Activated T-cell treated with anti-CD3 and anti-CD28 coated beads for 24 hours (primary cell): ENCODE data around the gene SRGAP3.
A peak's percentile ranks its signal among the peaks of the same experiment; 100 is the strongest.

Source experiments
- DNase-seq: peaks from one replicate; pipeline ENCODE4 v3.0.0-alpha.2; 2020; ENCODE audit warnings: low read depth

The SRGAP3 gene

DNA sequence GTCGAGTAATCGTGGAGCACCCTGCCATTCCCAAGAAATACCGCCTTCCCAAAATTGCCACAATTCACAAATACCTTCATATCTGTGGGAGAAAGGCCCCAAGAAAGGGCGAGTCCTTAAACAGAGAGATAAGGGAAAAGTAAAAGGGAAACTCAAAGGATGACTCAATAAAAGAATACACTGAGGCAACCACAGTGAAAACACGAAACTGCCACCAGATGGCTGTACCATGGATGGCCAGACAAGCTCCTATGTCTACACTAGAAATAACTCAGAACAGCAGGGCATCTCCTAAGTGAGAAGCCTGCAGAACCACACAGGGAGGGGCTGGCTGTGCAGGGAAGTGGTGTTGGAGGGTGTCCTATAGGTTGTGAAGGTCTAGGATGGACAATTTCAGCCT is 25.0 kb downstream of the SRGAP3 start:
- DNase-seq = peak; percentile 5

DNA sequence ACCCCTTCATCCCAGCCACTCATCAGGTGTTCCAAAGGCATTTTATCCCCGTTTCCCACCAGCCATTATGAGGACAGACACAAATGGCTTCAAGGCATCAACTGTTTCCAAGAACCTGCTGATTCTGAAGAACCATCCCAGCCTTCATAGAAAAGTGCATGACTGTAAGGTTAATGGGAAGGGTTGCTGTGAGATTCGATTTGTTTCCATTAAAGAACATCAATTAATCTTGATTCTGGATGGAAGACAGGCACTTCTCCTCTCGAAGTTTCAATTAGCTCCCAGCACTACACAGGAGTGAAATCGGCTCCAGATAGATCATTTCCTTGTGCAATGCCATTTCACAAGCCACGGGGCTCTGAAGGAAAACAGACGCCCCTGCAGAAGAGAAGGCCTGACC is 25.8 kb downstream of the SRGAP3 start:
- DNase-seq = no peak

DNA sequence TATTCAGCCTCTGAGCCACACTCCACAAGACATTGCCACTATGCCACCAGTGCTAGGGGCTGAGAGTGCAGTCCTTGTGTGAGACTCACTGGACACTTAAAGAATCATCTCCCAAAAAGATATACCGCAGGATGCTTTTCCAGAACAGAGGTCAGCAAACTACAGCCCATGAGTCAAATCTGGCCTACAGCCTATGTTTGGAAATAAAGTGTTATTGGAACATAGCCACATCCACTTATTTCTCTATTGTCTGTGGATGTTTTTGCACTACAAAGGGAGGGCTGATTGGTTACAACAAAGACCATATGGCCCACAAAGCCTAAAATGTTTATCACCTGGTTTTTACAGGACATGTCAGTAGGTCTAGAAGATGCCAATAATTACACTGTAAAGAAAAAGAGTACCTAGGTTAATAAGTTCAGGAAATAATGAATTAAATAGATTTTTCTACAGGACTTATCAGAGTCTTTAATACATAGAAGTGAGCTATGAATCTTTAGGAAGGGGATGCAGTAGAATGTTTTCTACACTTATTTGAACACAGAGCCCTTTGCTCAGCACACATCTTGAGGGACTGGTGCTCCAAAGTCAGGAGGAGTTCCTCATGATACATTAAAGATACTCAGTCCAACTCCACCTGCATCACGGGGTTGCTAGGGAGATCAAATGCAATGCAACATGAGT is 26.3 kb downstream of the SRGAP3 start:
- DNase-seq = no peak

DNA sequence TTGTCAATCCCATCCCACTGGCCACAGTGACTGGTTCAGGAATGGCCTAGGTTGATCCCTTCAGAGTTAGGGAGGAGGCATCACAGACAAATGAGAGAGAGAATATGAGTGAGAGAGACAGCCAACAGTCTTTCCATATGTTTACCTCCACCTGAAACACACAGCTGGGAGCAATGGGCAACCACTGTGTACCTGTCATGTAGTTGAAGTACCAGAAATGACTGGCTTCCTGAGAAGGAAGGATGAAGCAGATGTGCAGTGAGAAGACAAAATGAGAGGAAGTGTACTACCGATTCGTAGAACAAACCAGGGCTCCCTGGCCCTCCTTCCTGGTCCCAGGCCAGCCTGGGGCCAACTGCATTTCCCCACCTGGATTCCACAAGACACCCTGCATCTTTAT is 27.4 kb downstream of the SRGAP3 start:
- DNase-seq = no peak

DNA sequence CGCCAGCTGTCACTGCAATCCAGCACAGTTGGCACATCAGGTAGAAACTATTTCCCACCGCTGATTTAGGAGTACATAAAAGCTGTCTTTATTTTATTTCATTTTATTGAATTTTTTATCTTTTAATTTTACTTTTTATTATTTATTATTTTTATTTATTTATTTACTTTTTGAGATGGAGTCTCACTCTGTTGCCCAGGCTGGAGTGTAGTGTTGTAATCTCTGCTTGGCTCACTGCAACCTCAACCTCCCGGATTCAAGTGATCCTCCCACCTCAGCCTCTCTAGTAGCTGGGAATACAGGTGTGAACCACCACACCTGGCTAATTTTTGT is 31.0 kb downstream of the SRGAP3 start:
- no peak for DNase-seq

DNA sequence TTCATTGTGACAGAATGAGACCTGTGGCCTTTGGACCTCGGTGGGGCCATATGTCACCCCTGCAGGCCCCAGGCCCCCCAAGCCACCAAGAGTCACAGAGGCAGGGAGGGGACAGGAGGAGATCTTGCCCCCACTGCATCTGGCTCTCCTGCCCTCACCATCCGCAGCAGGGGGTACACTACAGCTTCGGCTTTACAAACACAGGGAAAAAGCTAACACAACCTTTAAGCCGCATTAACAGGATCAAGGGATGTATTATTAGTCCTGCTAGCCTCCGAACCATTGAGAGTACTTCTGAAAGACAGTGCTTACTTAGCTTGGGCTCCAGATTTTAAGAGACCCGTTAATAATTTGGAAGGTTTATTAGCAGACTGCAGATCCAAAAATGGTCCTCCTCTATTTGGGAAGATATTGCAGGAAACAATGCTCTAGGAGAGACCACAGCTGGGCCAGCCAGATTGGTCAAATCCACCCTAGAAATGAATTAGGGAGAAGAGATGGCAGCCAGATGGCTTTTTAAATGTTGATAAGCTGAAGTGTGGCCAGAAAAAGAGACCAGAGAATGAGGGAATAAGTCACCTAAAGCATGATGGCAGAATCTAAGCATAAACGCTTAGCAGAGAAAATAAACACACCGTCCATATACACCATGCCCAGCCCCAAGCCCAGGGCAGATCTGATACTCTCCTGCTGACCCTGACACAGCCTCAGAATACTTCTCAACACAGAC is 31.5 kb downstream of the SRGAP3 start:
- DNase-seq = no peak

DNA sequence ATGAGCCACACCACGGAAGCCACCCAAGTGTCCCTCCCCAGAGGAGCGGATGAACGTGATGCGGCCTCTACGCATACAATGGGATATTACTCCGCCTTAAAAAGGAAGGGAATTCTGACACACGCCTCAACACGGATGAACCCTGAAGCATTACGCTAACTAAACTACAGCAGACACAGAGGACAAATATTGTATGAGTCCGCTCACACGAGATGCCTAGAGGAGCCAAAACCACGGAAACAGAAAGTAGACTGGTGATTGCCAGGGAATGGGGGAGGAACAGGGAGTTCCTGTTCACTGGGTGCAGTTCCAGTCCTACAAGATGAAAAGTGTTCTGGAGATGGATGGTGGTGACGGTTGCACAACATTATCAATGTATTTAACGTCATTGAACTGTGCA is 32.7 kb downstream of the SRGAP3 start:
- no peak for DNase-seq

DNA sequence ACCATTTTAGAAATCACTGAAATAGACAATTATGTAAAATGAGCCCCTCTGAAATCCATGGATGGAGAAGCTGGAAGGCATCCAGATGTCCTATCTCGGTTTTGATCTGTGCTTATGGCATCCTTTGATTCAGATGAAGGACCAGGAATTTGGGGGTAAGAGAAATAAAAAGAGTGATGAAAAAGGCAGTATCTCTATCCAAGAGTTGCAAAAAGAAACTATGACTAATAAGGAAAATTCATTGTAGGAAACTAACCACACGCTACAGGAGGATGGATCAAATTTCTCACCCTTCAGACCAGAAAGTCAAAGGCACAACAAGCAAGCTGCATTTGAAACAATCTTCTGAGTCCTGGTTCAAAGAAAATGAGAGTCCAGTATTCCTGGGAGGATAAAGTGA is 34.8 kb downstream of the SRGAP3 start:
- no peak for DNase-seq

DNA sequence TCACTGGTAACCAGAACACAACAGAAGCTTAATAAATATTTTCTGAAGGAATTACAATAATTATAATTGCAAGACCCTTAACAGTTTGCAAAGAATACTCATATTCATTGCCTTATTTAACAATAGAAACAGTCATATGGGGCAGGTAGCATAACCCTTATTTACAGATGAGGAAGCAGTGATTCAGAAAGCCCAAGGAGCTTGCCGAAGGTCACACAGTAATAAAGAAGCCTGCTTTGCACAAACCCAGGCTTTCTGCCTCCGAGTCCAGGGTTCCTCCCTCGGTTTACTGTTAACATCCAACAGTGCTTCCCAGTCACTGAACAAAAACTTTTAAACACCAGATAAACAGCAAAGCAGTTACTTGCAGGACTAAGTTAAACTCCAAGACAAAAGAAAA is 35.3 kb downstream of the SRGAP3 start:
- DNase-seq = no peak

DNA sequence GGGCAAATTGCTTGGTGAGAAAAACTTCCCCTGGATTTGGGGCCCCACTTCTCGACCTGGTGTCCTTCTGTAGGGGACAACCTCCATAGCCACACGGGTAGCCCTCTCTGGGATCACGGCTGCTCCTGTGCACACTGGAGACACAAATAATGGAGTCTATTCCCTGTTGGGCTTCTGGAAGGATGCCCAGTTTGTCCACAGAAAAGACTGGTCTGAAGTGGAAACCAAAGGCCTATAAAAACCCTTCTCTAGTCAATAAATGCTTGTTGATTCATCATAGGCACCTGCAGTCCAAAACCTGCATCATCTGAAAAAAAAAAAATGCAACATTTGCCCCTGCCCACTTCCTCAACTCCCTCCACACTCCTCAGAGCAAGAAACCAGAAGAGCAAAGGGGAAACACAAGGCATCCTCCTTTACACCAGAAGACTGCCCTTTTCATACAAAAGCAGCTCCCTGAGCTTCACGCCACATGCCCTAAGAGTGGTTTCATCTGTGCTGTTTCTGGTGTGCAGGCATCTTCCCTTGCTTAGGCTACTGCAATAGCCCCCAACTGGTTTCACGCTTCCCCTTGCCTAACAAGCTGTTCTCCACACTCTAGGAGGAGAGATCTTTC is 36.3 kb downstream of the SRGAP3 start:
- DNase-seq = no peak

DNA sequence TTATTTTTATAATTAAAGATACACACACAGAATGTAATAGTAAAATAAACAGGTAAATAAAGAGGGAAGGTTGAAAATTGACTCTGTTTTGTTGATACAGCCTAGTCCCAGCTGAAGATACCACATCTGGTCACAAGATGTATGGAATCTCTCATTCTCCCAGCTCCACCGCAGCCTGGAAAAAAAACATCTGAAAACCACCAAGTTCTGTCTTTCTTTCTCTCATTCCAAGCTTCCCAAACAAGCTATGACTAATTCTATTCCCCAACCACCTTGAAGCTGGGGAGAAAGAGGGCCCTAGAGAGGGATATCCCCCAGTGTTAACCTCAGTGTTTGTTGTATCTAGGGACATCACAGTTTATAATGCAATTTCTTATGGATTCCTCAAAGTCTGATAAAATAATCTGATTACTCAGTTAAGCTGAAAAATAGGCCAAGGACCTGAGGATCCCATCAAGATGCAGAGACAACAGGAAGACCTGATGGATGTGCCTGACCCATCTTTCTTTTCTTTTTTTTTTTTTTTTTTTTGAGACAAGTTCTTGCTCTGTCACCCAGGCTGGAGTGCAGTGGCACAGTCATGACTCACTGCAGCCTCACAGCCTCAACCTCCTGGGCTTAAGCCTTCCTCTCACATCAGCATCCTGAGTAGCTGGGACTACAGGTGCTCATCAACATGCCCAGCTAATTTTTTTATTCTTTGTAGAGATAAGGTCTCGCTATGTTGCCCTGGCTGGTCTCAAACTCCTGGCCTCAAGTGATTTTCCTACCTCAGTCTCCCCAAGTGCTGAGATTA is 38.1 kb downstream of the SRGAP3 start:
- DNase-seq = no peak

DNA sequence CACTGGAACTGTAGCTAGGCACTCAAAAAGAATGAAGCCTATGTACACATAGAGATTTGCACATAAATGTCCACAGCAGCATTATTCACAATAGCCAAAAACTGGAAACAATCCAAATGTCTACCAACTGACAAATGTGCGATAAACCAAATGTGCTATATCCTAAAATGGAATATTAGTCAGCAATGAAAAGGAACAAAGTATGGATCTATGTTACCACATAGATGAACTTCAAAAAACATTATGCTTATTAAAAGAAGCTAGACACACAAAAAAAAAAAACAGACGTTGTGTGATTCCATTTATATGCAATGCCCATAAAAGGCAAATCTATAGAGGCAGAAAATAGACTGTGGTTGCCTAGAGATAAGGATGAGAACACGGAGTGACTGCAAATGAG is 39.7 kb downstream of the SRGAP3 start:
- DNase-seq = no peak

DNA sequence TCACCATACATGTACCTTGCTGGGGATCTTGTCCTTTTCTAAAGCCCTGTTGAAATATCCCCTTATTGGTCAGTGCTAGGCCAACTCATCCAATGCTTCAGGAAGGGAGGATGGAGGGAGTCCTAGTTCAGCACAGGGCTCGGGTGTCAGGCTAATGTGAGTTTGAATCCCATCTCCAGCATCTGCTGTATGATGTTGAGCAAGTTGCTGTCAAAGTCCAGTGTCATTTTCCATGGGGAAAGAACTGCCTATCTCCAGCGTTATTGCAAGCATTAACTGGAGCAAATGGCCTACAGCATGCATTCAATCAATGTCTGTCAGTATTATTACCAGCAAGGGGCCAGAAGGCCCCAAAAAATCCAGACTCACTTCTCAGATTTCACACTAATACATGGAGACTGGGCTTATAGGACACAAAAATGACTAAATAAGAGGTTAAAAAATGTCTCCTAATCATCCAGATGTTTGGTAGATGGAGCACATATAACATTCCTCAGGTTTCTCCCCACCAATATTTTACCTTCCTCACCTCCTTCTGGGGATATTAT is 40.8 kb downstream of the SRGAP3 start:
- no peak for DNase-seq

DNA sequence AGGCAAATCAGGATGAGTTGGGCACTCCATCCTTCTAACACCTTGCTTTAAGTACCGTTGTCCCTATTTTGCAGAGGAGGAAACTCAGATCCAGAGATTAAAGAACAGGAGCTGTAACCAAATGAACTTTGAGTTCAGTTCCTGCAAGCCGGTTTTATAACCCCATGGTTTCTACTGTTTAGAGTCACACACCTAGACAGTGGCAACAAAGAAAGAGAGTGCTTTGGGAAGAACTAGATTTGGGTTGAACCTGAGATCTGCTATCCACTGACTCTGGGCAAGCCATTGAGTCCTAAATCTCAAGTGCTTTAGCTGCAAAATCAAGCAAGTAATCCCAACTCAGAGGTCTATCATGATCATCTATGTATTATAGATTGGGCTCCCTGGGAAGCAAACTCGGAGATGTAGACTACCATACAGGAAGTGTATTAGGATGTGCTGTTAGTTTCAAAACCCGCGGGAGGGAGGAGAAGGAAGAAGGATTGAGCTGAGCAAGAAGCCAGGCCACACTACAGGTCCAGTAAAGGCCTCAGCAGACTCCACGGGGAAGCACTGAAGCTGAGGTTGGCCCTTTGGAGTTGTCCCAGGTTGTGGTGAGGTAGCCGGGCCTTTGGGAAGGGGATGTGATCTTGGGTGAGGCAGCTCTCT is 42.2 kb downstream of the SRGAP3 start:
- DNase-seq = no peak

DNA sequence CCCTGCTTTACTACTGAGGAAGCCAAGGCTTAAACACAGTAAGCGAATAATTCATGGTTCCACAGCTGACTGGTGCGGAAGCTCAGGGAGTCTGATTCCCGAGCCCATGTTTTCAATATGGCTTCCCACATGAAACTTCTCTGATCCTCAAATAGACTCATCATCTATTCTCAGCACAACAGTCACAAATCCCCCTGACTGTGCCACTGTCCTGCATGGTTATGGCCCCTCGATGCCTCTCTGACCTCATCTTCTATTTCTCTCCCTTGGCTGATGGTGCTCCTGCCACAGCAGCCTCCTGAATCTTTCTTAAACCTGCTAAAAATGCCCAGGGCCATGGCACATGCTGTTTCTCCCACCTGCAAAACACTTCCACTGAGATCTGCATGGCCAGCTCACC is 43.2 kb downstream of the SRGAP3 start:
- DNase-seq = no peak

DNA sequence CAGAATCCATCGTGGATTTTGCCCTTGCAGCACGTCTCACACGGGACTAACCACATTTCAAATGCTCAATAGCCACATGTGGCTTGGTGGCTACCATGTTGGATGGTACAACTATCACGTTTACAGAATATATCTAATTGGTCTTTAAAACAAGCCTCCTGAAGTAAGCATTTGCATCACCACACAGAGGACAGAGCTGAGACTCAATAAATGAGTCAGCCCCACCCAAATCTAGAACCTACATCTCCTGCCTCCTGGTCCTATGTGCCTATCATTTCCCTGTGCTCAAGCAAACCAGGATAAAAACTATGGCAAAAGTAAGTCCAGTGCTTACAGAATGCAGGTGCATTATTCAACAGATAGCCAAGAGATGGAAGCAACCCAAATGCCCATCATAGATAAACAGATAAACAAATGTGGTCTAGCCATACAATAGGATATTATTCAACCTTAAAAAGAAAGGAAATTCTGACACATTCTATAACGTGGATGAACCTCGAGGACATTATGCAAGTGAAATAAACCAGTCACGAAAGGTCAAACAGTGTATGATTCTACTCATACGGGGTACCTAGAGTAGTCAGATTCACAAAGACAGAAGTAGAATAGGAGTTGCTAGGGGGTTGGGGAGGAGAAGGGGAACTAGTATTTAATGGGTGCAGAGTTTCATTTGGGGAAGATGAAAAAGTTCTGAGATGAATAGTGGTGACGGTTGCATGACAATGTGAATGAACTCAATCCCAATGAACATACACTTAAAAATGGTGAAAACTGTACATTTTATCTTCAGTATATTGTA is 43.9 kb downstream of the SRGAP3 start:
- no peak for DNase-seq

DNA sequence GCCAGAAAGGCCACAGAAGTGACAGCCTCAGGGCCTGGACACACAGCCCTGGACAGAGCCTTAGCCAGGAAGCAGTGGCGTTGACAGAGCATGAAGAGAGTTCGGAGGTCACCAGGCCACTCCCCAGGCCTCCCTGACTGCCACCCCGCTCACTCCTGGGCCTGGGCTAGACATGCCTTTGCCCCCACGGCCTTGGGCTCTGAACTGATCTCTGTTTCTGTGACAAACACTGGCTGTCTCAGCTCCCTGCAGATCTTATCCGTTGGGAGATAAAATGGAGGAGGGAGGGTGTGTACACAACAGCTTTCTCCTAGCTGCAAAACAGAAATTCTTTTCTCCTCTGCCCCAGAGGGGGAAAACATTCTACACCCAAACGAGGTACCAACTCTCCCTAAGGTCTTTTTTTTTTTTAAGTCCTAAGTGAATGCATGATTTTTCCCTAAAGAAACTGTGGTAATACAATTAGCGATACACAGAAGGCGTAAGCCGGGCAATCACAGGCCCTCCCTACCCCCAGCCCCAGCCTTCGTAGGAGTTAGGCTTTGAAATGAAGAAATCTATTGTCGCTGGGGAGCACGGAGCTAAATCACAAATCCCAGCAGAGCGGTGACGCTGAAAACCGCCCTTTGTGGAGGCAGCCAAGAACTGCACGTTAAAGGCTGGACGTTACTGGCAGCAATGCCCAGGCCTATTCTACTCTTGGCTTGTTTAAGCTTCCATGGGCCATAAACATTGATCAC is 45.0 kb downstream of the SRGAP3 start:
- DNase-seq = no peak

DNA sequence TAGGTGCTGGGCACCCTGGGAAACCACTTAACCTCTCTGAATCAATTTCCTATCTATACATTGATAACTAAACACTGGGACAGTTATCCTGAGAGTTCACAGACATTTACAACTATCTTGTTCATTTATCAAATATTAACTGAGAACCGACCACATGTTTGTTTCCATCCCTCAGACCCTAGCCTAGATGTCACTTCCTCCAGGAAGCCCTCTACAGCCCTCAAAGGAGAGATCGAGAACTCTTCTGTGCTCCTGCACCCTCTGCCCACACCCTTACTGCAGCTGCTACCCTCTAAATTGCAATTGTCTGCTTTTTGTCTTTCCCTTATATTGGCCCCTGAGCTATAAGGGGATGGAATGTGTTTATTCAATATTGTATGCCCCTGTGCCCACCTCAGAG is 46.1 kb downstream of the SRGAP3 start:
- no peak for DNase-seq

DNA sequence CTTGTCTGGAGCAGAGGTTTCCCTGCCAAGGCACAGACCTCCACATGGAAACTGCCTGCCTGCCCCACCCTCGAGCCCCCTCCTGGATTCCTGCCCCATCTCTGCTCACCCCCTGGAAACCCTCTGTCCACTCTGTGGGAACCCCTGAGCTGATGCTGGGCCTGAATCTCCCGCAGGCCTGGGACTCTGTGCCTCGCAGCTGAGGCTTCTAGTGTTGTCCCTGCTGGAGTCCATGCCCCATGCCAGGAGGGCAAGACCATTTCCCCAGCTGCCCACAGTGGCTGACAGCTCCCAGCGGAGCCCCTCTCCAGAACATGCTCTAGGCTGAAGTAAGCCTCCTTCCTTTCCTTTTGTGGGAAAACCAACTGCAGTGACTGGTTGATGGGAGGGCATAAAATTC is 46.9 kb downstream of the SRGAP3 start:
- DNase-seq = no peak

DNA sequence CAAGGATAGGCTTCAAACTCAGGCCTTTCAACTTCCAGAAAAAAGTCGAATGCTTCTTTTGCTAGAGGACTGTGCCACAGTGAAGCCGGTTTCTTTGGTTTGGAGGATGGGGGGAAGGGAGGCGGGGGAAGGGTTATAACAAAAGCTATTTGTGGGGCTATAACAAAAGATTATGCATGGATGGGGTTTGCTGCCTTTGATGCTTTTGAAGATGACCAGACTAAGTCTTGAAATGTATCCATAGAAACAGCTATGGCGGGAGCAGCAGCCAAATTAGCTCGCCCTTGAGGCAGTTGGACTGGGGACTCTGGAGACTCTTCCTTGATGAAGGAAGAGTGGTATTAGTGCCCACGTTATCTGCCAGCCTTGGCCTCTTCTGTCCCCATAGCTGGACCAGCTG is 47.5 kb downstream of the SRGAP3 start:
- DNase-seq = no peak

DNA sequence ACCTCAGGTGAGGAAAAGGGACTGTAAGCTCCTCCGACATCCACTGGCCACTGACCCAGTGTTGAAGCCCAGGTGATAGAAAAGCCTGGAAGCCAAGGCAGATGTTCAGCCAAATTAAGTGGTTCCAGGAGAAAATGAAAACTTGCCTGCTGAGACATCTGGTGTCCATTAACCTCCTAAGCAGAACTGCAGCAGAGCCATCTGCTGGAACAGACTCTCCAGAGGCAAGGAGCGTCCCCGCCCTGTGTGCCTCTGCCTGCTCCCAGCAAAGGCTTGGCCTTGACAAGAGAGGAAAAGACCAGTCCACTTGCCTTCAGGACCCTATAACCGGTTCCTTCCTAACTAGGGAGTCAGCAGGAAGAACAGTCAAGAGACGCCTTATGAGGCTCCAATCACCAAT is 48.2 kb downstream of the SRGAP3 start:
- no peak for DNase-seq
